Superior temporal gyrus (tissue), 1 donor: ENCODE measurements around the gene DRC3.

Experiments used
- DNase-seq: peaks from one replicate; pipeline ENCODE4 v3.0.0-alpha.2; 2016; ENCODE audit errors: extremely low spot score

The DRC3 gene

GRCh38 chr17:17966399-17966798 lies 6.3 kb upstream of the DRC3 start:
- no peak for DNase-seq

- no peak for DNase-seq
These were observed 1.8 kb upstream of the DRC3 start for GRCh38 chr17:17970699-17971430.

GRCh38 chr17:17971431-17972125 lies 1.1 kb upstream of the DRC3 start:
- no peak for DNase-seq

- DNase-seq = no peak
These were observed 241 bp downstream of the DRC3 start for GRCh38 chr17:17972952-17973254.

- no peak for DNase-seq
These were observed 2.8 kb downstream of the DRC3 start for GRCh38 chr17:17975436-17975835.

GRCh38 chr17:17976931-17977570 lies 4.4 kb downstream of the DRC3 start:
- DNase-seq = no peak

GRCh38 chr17:17978481-17979424 lies 6.1 kb downstream of the DRC3 start:
- no peak for DNase-seq

GRCh38 chr17:17979778-17980177 lies 7.1 kb downstream of the DRC3 start:
- DNase-seq = no peak

- DNase-seq = no peak
These were observed 8.7 kb downstream of the DRC3 start for GRCh38 chr17:17981330-17981729.

GRCh38 chr17:17982801-17983200 lies 10.1 kb downstream of the DRC3 start:
- DNase-seq = no peak

- no peak for DNase-seq
These were observed 10.7 kb downstream of the DRC3 start for GRCh38 chr17:17983376-17983775.

GRCh38 chr17:17983776-17984175 lies 11.1 kb downstream of the DRC3 start:
- DNase-seq = no peak

GRCh38 chr17:17985153-17985552 lies 12.5 kb downstream of the DRC3 start:
- DNase-seq = no peak

GRCh38 chr17:17985555-17985954 lies 12.9 kb downstream of the DRC3 start:
- DNase-seq = no peak

GRCh38 chr17:17987187-17987896 lies 14.7 kb downstream of the DRC3 start:
- no peak for DNase-seq

GRCh38 chr17:17987901-17988300 lies 15.2 kb downstream of the DRC3 start:
- no peak for DNase-seq

- DNase-seq = no peak
These were observed 15.8 kb downstream of the DRC3 start for GRCh38 chr17:17988427-17988945.

- DNase-seq = no peak
These were observed 16.4 kb downstream of the DRC3 start for GRCh38 chr17:17989081-17989480.

- no peak for DNase-seq
These were observed 17.0 kb downstream of the DRC3 start for GRCh38 chr17:17989618-17990017.

- no peak for DNase-seq
These were observed 17.6 kb downstream of the DRC3 start for GRCh38 chr17:17990282-17990681.

GRCh38 chr17:17993366-17993765 lies 20.7 kb downstream of the DRC3 start:
- no peak for DNase-seq
